Measurements from ENCODE around the gene IQSEC2. TPM values are rescaled to one million over a fixed set of nuclear protein-coding genes. Genes with fewer than 3 reads are reported as not detected.

IQSEC2 gene
- total RNA-seq: 10 to 100 TPM in 3 of 4 donors, 1 to 10 TPM in 1; 6.9 to 12.7 (median 10.4) TPM

DNA sequence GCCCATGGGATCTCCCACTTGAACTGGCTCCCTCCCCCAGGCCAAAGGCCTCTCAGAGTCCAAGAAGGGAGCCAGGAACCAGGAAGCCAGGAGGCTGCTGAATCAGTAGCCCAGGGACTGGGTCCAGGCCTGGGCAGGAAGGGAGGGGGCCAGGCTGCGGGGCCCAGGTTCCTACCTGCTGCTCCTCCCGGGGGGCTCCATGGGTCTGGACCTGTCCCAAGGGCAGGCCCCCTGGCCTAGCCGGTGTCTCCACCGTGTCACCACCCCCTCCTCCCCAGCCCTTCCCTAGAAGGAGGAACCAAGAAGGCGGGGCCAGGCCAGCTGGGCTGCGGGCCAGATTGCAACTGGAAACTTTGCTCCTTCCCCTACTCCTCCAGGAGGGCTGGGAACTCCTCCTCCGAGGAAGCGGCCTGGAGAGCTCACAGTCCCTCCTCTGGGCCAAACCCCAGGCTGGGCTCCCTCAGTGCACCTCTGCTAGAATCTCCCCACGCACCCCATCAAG, at the start of gene IQSEC2:
Gene IQSEC2, minus strand, starts transcription at position 264 of the 502 bp plus-strand sequence.
- H3K36me3 ChIP-seq: no peaks in the 10 kb centered on the region
- H3K9me3 ChIP-seq: no peaks in the 10 kb centered on the region
- no peaks in the 10 kb centered on the region for H3K27me3 ChIP-seq
- intact Hi-C loops (cut with DNase I): no loop called here
- no peak for DNase-seq
- H3K27ac ChIP-seq: peak within 1 kb of the TSS; percentile 78 to 85 (median 82)
- TF ChIP-seq, protein P1, sequence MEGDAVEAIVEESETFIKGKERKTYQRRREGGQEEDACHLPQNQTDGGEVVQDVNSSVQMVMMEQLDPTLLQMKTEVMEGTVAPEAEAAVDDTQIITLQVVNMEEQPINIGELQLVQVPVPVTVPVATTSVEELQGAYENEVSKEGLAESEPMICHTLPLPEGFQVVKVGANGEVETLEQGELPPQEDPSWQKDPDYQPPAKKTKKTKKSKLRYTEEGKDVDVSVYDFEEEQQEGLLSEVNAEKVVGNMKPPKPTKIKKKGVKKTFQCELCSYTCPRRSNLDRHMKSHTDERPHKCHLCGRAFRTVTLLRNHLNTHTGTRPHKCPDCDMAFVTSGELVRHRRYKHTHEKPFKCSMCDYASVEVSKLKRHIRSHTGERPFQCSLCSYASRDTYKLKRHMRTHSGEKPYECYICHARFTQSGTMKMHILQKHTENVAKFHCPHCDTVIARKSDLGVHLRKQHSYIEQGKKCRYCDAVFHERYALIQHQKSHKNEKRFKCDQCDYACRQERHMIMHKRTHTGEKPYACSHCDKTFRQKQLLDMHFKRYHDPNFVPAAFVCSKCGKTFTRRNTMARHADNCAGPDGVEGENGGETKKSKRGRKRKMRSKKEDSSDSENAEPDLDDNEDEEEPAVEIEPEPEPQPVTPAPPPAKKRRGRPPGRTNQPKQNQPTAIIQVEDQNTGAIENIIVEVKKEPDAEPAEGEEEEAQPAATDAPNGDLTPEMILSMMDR (IDR thresholded peaks at IDR 0.05): no peak
- TF ChIP-seq POLR2A (IDR thresholded peaks at IDR 0.05): peak in 1 of 4 donors; percentile 43
- peaks cover 12 to 56% (median 20%) of the 10 kb centered on the region in 3 donors for H3K4me1 ChIP-seq
- no CpG with 5 or more reads among the region's 9 CpGs for WGBS, 2 donors
- H3K4me3 ChIP-seq: peak within 1 kb of the TSS; percentile 34 to 64 (median 44)

DNA sequence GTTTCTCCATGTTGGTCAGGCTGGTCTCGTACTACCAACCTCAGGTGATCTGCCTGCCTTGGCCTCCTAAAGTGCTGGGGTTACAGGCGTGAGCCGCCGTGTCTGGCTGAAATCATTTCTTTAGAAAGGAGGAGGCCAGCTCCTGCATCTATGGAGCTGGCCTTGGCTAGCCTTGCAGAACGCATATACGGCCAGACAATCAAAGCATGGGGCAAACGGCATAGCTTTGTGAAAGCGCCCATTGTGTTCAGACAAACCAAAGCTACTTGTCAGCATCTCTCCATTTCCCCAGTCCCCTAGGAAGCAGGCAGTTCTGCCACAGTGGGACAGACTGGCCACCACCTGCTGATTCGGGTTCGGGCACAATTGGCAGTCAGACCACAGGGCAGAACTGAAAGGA, 48.9 kb upstream of the IQSEC2 start:
- Histone ChIP-seq H3K4me3 (no peak overlapping the region), H3K9me3 (no peaks in the 10 kb centered on the region), H3K36me3 (no peaks in the 10 kb centered on the region), H3K27ac (no peak overlapping the region), H3K27me3 (peaks cover 0 to 7% (median 0%) of the 10 kb centered on the region in 4 donors), H3K4me1 (no peaks in the 10 kb centered on the region)
- 92% methylated on average over 7 of the region's 10 CpGs; no CpG with 5 or more reads in 1 of the 2 donors for WGBS, 2 donors
- no peak for TF ChIP-seq POLR2A (IDR thresholded peaks at IDR 0.05)
- TF ChIP-seq, protein P1 (IDR thresholded peaks at IDR 0.05): no peak
- DNase-seq: no peak
- intact Hi-C loops (cut with DNase I): no loop called here

DNA sequence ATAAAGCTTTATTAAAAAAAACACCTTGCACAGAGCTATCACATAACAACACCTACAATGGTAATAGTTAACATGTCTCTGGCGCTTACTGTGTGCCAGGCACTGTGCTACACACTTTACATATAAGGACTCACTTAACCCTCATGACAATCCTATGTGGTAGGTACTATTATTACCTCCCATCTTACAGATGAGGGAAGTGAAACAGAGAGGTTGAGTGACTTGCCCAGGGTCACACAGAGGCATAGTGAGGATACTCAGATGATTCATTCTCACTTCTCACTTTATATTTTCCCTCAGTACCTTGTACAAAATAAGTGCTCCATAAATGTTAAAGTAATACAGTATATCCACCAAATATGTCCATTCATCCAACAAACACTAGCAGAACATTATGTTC, 43.4 kb upstream of the IQSEC2 start:
- DNase-seq: no peak
- Histone ChIP-seq H3K36me3 (no peaks in the 10 kb centered on the region), H3K4me3 (no peak overlapping the region), H3K4me1 (peaks cover 0 to 18% (median 2%) of the 10 kb centered on the region in 3 donors), H3K27ac (no peak overlapping the region), H3K9me3 (no peaks in the 10 kb centered on the region), H3K27me3 (peaks cover 0 to 3% (median 2%) of the 10 kb centered on the region in 4 donors)
- intact Hi-C loops (cut with DNase I): no loop called here
- TF ChIP-seq POLR2A (IDR thresholded peaks at IDR 0.05): no peak
- TF ChIP-seq, protein P1 (IDR thresholded peaks at IDR 0.05): no peak
- 86 to 92% methylated on average over 1 of the region's 1 CpG for WGBS, 2 donors

DNA sequence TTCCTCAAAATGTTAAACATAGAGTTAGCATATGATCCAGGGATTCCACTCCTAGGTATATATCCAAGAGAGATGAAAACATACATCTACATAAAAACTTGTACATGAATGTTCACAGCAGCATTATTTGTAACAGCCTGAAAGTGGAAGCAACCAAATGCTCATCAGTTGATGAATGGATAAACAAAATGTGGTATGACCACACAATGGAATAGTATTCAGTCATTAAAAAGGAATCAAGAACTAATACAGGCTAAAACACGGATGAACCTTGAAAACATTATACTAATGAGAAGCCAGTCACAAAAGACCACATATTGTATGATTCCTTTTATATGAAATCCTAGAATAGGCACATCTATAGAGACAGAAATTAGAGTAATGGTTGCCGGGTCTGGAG, 42.7 kb upstream of the IQSEC2 start:
- Histone ChIP-seq H3K27ac (no peak overlapping the region), H3K4me1 (peaks cover 0 to 26% (median 6%) of the 10 kb centered on the region in 3 donors), H3K4me3 (no peak overlapping the region), H3K36me3 (no peaks in the 10 kb centered on the region), H3K9me3 (no peaks in the 10 kb centered on the region), H3K27me3 (peaks cover 0 to 7% (median 4%) of the 10 kb centered on the region in 4 donors)
- WGBS, 2 donors: 75 to 81% methylated on average over 2 of the region's 2 CpGs
- intact Hi-C loops (cut with DNase I): no loop called here
- TF ChIP-seq POLR2A (IDR thresholded peaks at IDR 0.05): no peak
- TF ChIP-seq, protein P1 (IDR thresholded peaks at IDR 0.05): no peak
- DNase-seq: no peak

DNA sequence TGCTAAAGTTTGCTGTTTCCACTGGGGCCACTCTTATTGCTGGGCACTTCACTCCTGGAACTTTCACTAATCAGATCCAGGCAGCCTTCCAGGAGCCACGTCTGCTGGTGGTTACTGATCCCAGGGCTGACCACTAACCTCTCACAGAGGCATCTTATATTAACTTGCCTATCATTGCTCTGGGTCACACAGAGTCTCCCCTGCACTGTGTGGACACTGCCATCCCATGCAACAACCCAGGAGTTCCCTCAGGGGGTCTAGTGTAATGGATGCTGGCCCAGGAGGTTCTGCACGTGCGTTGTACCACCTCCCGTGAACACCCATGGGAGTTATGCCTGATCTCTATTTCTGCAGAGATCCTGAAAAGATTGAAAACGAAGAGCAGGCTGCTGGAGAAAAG, 41.8 kb upstream of the IQSEC2 start:
- Histone ChIP-seq H3K4me1 (peaks cover 0 to 33% (median 6%) of the 10 kb centered on the region in 3 donors), H3K36me3 (no peaks in the 10 kb centered on the region), H3K9me3 (no peaks in the 10 kb centered on the region), H3K27ac (no peak overlapping the region), H3K4me3 (no peak overlapping the region), H3K27me3 (peaks cover 0 to 11% (median 6%) of the 10 kb centered on the region in 4 donors)
- TF ChIP-seq, protein P1 (IDR thresholded peaks at IDR 0.05): no peak
- TF ChIP-seq POLR2A (IDR thresholded peaks at IDR 0.05): no peak
- intact Hi-C loops (cut with DNase I): no loop called here
- 20 to 47% methylated on average over 2 to 5 of the region's 5 CpGs for WGBS, 2 donors
- DNase-seq: no peak

Data from esophagus squamous epithelium (tissue), 5 donors.